GM23338 (cell line): Measurements from ENCODE around the gene SGSH. TPM values are rescaled to one million over a fixed set of nuclear protein-coding genes. Genes with fewer than 3 reads are reported as not detected.

Experiments
- ATAC-seq: fragments of 200-7000 bp; cut with Tn5 transposase; 3 replicates; pipeline ENCODE4 v1.9.1; 2020
- DNase-seq: peaks from one replicate; pipeline ENCODE4 v3.0.0-alpha.2; 2015; ENCODE audit warnings: low spot score
- H2AFZ ChIP-seq: fragments of 200-600 bp; sonication (generic); 2 replicates; pipeline ENCODE4 v1.8.0; 2016; ENCODE audit warnings: antibody characterized with exemption, mild to moderate bottlenecking, moderate library complexity
- H3F3A ChIP-seq: fragments of 200-600 bp; sonication (generic); replicated peaks from 2 replicates; pipeline ENCODE4 v1.8.0; 2017; ENCODE audit warnings: antibody characterized with exemption, mixed run types, low read depth
- H3K27ac ChIP-seq: fragments of 200-600 bp; sonication (generic); 2 replicates; pipeline ENCODE4 v1.6.1; 2016; ENCODE audit warnings: low read depth
- H3K27me3 ChIP-seq: fragments of 200-600 bp; sonication (generic); 2 replicates; pipeline ENCODE4 v1.8.0; 2016; ENCODE audit warnings: mild to moderate bottlenecking, mixed run types, moderate library complexity; ENCODE audit not compliant: insufficient read depth
- H3K36me3 ChIP-seq: fragments of 200-600 bp; sonication (generic); 2 replicates; pipeline ENCODE4 v1.8.0; 2016; ENCODE audit warnings: mild to moderate bottlenecking; ENCODE audit not compliant: insufficient read depth
- H3K4me1 ChIP-seq: fragments of 200-600 bp; sonication (generic); 2 replicates; pipeline ENCODE4 v1.8.0; 2016; ENCODE audit warnings: mild to moderate bottlenecking, moderate library complexity; ENCODE audit not compliant: insufficient read depth
- H3K4me2 ChIP-seq: fragments of 200-600 bp; sonication (generic); 2 replicates; pipeline ENCODE4 v1.7.1; 2017; ENCODE audit warnings: mixed run types
- H3K4me3 ChIP-seq: fragments of 200-600 bp; sonication (generic); 2 replicates; pipeline ENCODE4 v1.6.1; 2016; ENCODE audit warnings: mixed run types
- H3K79me2 ChIP-seq: fragments of 200-600 bp; sonication (generic); replicated peaks from 2 replicates; pipeline ENCODE4 v1.8.0; 2017; ENCODE audit warnings: mild to moderate bottlenecking; ENCODE audit not compliant: insufficient read depth
- H3K9me2 ChIP-seq: fragments of 200-600 bp; sonication (generic); 2 replicates; pipeline ENCODE4 v1.8.0; 2017; ENCODE audit not compliant: insufficient read depth
- H4K20me1 ChIP-seq: fragments of 200-600 bp; sonication (generic); replicated peaks from 2 replicates; pipeline ENCODE4 v1.8.0; 2017; ENCODE audit warnings: mild to moderate bottlenecking; ENCODE audit not compliant: insufficient read depth
- H3K27ac Mint-ChIP-seq: 2 replicates; pipeline ENCODE4 v1.8.0; 2020; ENCODE audit warnings: inconsistent platforms, mild to moderate bottlenecking, moderate library complexity, mixed read lengths
- H3K27me3 Mint-ChIP-seq: 3 replicates; pipeline ENCODE4 v1.8.0; 2022; ENCODE audit warnings: low read depth, mild to moderate bottlenecking, moderate library complexity, mixed read lengths, inconsistent platforms; ENCODE audit not compliant: insufficient read depth, poor library complexity
- H3K36me3 Mint-ChIP-seq: 3 replicates; pipeline ENCODE4 v1.8.0; 2021; ENCODE audit warnings: low read depth, mild to moderate bottlenecking, inconsistent platforms, moderate library complexity, mixed read lengths
- H3K4me1 Mint-ChIP-seq: 3 replicates; pipeline ENCODE4 v1.8.0; 2020; ENCODE audit warnings: mild to moderate bottlenecking, inconsistent platforms, mixed read lengths
- H3K4me3 Mint-ChIP-seq: 3 replicates; pipeline ENCODE4 v1.8.0; 2021; ENCODE audit warnings: moderate library complexity, mild to moderate bottlenecking, inconsistent platforms, mixed read lengths
- H3K9me3 Mint-ChIP-seq: 3 replicates; pipeline ENCODE4 v1.8.0; 2020; ENCODE audit warnings: moderate library complexity, mild to moderate bottlenecking, inconsistent platforms, mixed read lengths
- CREB1 ChIP-seq: fragments of 250-450 bp; sonication (Bioruptor Pico); IDR thresholded peaks from 2 replicates; pipeline ENCODE4 v1.5.0; 2020; ENCODE audit warnings: low read depth, mild to moderate bottlenecking, moderate library complexity
- EZH2 ChIP-seq: fragments of 200-600 bp; sonication (generic); IDR thresholded peaks from one replicate; pipeline ENCODE4 v1.8.0; 2017; ENCODE audit warnings: antibody characterized with exemption, mild to moderate bottlenecking, low read depth; ENCODE audit not compliant: unreplicated experiment
- EZH2phosphoT487 ChIP-seq: fragments of 200-600 bp; sonication (generic); IDR thresholded peaks from one replicate; pipeline ENCODE4 v1.8.1; 2018; ENCODE audit warnings: antibody characterized with exemption; ENCODE audit not compliant: unreplicated experiment
- JUNB ChIP-seq: IDR thresholded peaks from one replicate; pipeline ENCODE4 v1.6.1; 2016; ENCODE audit warnings: antibody characterized with exemption; ENCODE audit not compliant: unreplicated experiment
- REST ChIP-seq: IDR thresholded peaks from one replicate; pipeline ENCODE4 v1.6.1; 2018; ENCODE audit warnings: antibody characterized with exemption; ENCODE audit not compliant: unreplicated experiment
- STAT1 ChIP-seq: IDR thresholded peaks from one replicate; pipeline ENCODE4 v1.6.1; 2016; ENCODE audit warnings: antibody characterized with exemption; ENCODE audit not compliant: unreplicated experiment
- polyA plus RNA-seq: library from polyadenylated mRNA; unstranded; fragments of >200 nt; fragmentation: Nextera tagmentation; extraction: Ambion mirVana; gene quantifications from 2 replicates; pipeline ENCODE4 v1.2.1, GENCODE V29; 2016
- total RNA-seq: library from RNA; depleted of rRNA; stranded (reverse); fragments of >200 nt; shearing (Covaris generic); gene quantifications from 2 replicates; pipeline ENCODE4 v1.2.3, GENCODE V29; 2014
- TF ChIP-seq, protein P1 (sequence below), 2 experiments: fragments of 200-600 bp in 1 of 2; sonication (generic) in 1 of 2; conservative IDR thresholded peaks; 2 replicates each; pipeline versions ENCODE4 v1.5.1 to v1.6.1; 2016 to 2017; ENCODE audit warnings: antibody characterized with exemption in 2 of 2, low read depth in 2 of 2, mild to moderate bottlenecking in 2 of 2, moderate library complexity in 1 of 2
- TF ChIP-seq, protein P2 (sequence below): fragments of 250-450 bp; sonication (Bioruptor Pico); IDR thresholded peaks from 2 replicates; pipeline ENCODE4 v1.5.0; 2020; ENCODE audit warnings: mild to moderate bottlenecking, moderate library complexity

SGSH gene
- total and polyA plus RNA-seq, 2 experiments from 2014 or later = 9.6 to 17.5 TPM

DNA sequence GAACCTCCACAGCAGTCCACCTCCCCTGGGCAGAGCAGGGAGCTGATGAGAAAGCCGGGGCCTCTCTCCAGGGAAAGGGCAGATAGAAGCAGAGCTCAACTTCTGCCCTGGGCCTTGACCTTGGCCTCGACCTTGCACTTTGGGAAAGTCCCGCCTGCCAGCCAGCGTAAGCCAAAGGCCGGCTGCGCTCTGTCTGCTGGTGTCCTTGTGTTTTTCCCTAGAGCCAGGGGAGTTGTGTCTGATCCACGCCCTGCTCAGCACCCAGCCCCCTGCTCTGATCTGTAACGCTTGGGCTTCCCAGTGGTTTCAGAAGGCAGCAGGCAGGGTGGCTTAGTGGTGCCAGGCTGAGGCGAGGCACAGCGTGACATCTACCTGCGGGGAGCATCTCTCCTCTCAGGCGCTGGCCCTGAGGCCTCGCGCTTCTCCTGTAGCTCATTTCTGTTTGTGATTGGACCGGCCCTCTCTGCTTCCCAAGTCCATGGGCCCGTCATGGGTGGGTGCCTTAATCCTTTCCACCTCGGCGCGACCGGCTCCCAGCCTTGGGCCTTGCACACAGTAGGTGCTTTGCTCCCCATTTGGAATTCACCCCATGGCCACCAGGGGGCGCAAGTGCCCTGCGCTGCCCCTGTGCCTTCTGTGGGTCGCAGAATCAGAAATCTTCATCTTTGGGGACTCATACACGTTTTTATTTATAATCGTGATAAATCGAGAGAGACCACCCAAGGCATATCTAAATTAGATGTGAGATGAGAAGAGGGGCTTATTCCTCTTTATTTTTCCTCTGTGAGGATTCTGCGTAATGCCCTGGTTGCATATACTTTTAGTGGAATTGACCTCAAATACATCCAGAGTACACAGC, 24.2 kb downstream of the SGSH start:
- no peak overlapping the region for H2AFZ ChIP-seq
- no peak overlapping the region for H3K27ac ChIP-seq
- Mint-ChIP-seq H3K9me3 (no peaks in the 10 kb centered on the region; the same call in 2 of the 3 replicates), H3K4me3 (no peak overlapping the region), H3K4me1 (peaks cover 10% of the 10 kb centered on the region), H3K27me3 (peaks cover 16% of the 10 kb centered on the region), H3K27ac (no peak overlapping the region), H3K36me3 (no peaks in the 10 kb centered on the region; the same call in 2 of the 3 replicates)
- no peaks in the 10 kb centered on the region for H3K9me2 ChIP-seq
- DNase-seq (peak; percentile 72), ATAC-seq (peak; percentile 50)
- TF ChIP-seq JUNB = no peak
- TF ChIP-seq, protein P1, sequence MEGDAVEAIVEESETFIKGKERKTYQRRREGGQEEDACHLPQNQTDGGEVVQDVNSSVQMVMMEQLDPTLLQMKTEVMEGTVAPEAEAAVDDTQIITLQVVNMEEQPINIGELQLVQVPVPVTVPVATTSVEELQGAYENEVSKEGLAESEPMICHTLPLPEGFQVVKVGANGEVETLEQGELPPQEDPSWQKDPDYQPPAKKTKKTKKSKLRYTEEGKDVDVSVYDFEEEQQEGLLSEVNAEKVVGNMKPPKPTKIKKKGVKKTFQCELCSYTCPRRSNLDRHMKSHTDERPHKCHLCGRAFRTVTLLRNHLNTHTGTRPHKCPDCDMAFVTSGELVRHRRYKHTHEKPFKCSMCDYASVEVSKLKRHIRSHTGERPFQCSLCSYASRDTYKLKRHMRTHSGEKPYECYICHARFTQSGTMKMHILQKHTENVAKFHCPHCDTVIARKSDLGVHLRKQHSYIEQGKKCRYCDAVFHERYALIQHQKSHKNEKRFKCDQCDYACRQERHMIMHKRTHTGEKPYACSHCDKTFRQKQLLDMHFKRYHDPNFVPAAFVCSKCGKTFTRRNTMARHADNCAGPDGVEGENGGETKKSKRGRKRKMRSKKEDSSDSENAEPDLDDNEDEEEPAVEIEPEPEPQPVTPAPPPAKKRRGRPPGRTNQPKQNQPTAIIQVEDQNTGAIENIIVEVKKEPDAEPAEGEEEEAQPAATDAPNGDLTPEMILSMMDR (conservative IDR thresholded peaks at IDR 0.05; ENCODE audit: low read depth in 2 of 2) = peak; percentile 97 to 98
- H3K27me3 ChIP-seq = no peaks in the 10 kb centered on the region
- H3K4me2 ChIP-seq = no peak overlapping the region
- H3K4me1 ChIP-seq = no peaks in the 10 kb centered on the region
- no peaks in the 10 kb centered on the region for H3K79me2 ChIP-seq
- no peak overlapping the region for H3K4me3 ChIP-seq
- 0 out of 2 replicates have a peak, but pooled peaks cover 3% of the 10 kb centered on the region for H3F3A ChIP-seq
- no peaks in the 10 kb centered on the region for H4K20me1 ChIP-seq
- H3K36me3 ChIP-seq = no peaks in the 10 kb centered on the region

GRCh38 chr17:80195141-80195540, 25.0 kb downstream of the SGSH start:
- 0 out of 2 replicates have a peak, but pooled peaks cover 3% of the 10 kb centered on the region for H3F3A ChIP-seq
- H4K20me1 ChIP-seq = no peaks in the 10 kb centered on the region
- H3K9me2 ChIP-seq = no peaks in the 10 kb centered on the region
- no peak overlapping the region for H3K4me2 ChIP-seq
- H3K27me3 ChIP-seq = no peaks in the 10 kb centered on the region
- Mint-ChIP-seq H3K27me3 (peaks cover 17% of the 10 kb centered on the region), H3K36me3 (no peaks in the 10 kb centered on the region; the same call in 2 of the 3 replicates), H3K4me3 (no peak overlapping the region), H3K27ac (no peak overlapping the region), H3K9me3 (no peaks in the 10 kb centered on the region; the same call in 2 of the 3 replicates), H3K4me1 (peaks cover 10% of the 10 kb centered on the region)
- H3K4me1 ChIP-seq = no peaks in the 10 kb centered on the region
- H3K79me2 ChIP-seq = no peaks in the 10 kb centered on the region
- no peaks in the 10 kb centered on the region for H3K36me3 ChIP-seq
- no peak for DNase-seq
- H3K27ac ChIP-seq = no peak overlapping the region
- no peak for ATAC-seq
- H2AFZ ChIP-seq = no peak overlapping the region
- TF ChIP-seq EZH2phosphoT487 = no peak
- TF ChIP-seq CREB1 (CRISPR knock-in tag) = no peak
- TF ChIP-seq JUNB = no peak
- no peak for TF ChIP-seq STAT1
- TF ChIP-seq EZH2 = no peak
- TF ChIP-seq, protein P2, sequence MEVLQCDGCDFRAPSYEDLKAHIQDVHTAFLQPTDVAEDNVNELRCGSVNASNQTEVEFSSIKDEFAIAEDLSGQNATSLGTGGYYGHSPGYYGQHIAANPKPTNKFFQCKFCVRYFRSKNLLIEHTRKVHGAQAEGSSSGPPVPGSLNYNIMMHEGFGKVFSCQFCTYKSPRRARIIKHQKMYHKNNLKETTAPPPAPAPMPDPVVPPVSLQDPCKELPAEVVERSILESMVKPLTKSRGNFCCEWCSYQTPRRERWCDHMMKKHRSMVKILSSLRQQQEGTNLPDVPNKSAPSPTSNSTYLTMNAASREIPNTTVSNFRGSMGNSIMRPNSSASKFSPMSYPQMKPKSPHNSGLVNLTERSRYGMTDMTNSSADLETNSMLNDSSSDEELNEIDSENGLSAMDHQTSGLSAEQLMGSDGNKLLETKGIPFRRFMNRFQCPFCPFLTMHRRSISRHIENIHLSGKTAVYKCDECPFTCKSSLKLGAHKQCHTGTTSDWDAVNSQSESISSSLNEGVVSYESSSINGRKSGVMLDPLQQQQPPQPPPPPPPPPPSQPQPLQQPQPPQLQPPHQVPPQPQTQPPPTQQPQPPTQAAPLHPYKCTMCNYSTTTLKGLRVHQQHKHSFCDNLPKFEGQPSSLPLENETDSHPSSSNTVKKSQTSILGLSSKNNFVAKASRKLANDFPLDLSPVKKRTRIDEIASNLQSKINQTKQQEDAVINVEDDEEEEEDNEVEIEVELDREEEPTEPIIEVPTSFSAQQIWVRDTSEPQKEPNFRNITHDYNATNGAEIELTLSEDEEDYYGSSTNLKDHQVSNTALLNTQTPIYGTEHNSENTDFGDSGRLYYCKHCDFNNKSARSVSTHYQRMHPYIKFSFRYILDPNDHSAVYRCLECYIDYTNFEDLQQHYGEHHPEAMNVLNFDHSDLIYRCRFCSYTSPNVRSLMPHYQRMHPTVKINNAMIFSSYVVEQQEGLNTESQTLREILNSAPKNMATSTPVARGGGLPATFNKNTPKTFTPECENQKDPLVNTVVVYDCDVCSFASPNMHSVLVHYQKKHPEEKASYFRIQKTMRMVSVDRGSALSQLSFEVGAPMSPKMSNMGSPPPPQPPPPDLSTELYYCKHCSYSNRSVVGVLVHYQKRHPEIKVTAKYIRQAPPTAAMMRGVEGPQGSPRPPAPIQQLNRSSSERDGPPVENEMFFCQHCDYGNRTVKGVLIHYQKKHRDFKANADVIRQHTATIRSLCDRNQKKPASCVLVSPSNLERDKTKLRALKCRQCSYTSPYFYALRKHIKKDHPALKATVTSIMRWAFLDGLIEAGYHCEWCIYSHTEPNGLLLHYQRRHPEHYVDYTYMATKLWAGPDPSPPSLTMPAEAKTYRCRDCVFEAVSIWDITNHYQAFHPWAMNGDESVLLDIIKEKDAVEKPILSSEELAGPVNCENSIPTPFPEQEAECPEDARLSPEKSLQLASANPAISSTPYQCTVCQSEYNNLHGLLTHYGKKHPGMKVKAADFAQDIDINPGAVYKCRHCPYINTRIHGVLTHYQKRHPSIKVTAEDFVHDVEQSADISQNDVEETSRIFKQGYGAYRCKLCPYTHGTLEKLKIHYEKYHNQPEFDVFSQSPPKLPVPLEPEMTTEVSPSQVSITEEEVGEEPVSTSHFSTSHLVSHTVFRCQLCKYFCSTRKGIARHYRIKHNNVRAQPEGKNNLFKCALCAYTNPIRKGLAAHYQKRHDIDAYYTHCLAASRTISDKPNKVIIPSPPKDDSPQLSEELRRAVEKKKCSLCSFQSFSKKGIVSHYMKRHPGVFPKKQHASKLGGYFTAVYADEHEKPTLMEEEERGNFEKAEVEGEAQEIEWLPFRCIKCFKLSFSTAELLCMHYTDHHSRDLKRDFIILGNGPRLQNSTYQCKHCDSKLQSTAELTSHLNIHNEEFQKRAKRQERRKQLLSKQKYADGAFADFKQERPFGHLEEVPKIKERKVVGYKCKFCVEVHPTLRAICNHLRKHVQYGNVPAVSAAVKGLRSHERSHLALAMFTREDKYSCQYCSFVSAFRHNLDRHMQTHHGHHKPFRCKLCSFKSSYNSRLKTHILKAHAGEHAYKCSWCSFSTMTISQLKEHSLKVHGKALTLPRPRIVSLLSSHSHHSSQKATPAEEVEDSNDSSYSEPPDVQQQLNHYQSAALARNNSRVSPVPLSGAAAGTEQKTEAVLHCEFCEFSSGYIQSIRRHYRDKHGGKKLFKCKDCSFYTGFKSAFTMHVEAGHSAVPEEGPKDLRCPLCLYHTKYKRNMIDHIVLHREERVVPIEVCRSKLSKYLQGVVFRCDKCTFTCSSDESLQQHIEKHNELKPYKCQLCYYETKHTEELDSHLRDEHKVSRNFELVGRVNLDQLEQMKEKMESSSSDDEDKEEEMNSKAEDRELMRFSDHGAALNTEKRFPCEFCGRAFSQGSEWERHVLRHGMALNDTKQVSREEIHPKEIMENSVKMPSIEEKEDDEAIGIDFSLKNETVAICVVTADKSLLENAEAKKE = no peak
- TF ChIP-seq REST = no peak
- H3K4me3 ChIP-seq = no peak overlapping the region
